K562 (cell line): Measurements from ENCODE around the gene LAMA5. TPM values are rescaled to one million over a fixed set of nuclear protein-coding genes. Genes with fewer than 3 reads are reported as not detected.

Source experiments
- CAMTA2 ChIP-seq: fragments of 250-450 bp; sonication (Bioruptor Pico); conservative IDR thresholded peaks from 2 replicates; pipeline ENCODE4 v1.5.1; 2022
- CCAR2 ChIP-seq: fragments of 200-400 bp; formaldehyde crosslinking; IDR thresholded peaks from 2 replicates; pipeline ENCODE4 v1.6.1; 2017; ENCODE audit warnings: mild to moderate bottlenecking, low read depth, low read length
- DACH1 ChIP-seq: fragments of 450-650 bp; IDR thresholded peaks from 2 replicates; pipeline ENCODE4 v1.6.1; 2018; ENCODE audit not compliant: partially characterized antibody
- ELF1 ChIP-seq: fragments of 200-800 bp; sonication (Bioruptor generic); IDR thresholded peaks from 2 replicates; pipeline ENCODE4 v1.6.1; 2016; ENCODE audit warnings: missing genetic modification characterization, missing compliant biosample characterization
- GATA2 ChIP-seq: sonication (generic); formaldehyde crosslinking; IDR thresholded peaks from 2 replicates; pipeline ENCODE4 v1.4.0; 2020; ENCODE audit warnings: mild to moderate bottlenecking, missing genetic modification reagents
- HNRNPLL ChIP-seq: fragments of 200-400 bp; formaldehyde crosslinking; IDR thresholded peaks from 2 replicates; pipeline ENCODE4 v1.6.1; 2017; ENCODE audit warnings: low read length, low read depth, mild to moderate bottlenecking; ENCODE audit not compliant: poor library complexity, severe bottlenecking
- KDM4B ChIP-seq, 2 experiments: fragments of 450-650 bp in 1 of 2; sonication (generic) in 1 of 2; IDR thresholded peaks; 2 replicates each; pipeline ENCODE4 v1.6.1; 2016 to 2017; ENCODE audit warnings: borderline replicate concordance in 2 of 2, antibody characterized with exemption in 1 of 2, low read depth in 1 of 2, mild to moderate bottlenecking in 1 of 2
- L3MBTL2 ChIP-seq: fragments of 450-650 bp; IDR thresholded peaks from 2 replicates; pipeline ENCODE4 v1.6.1; 2016; ENCODE audit warnings: mild to moderate bottlenecking, moderate library complexity
- NR3C1 ChIP-seq: sonication (generic); formaldehyde crosslinking; IDR thresholded peaks from 2 replicates; pipeline ENCODE4 v1.8.1; 2022; ENCODE audit warnings: missing genetic modification reagents
- PHF8 ChIP-seq: fragments of 200-600 bp; sonication (generic); IDR thresholded peaks from 2 replicates; pipeline ENCODE4 v1.6.1; 2012; ENCODE audit warnings: mixed run types, mild to moderate bottlenecking, inconsistent platforms, low read length, moderate library complexity, borderline replicate concordance
- RBM14 ChIP-seq: fragments of 200-400 bp; formaldehyde crosslinking; IDR thresholded peaks from 2 replicates; pipeline ENCODE4 v1.6.1; 2018; ENCODE audit warnings: low read depth, mild to moderate bottlenecking, low read length, moderate library complexity, borderline replicate concordance; ENCODE audit not compliant: insufficient read depth
- RFX7 ChIP-seq: fragments of 250-450 bp; sonication (Bioruptor Pico); IDR thresholded peaks from 2 replicates; pipeline ENCODE4 v1.5.1; 2021; ENCODE audit warnings: mild to moderate bottlenecking
- RNF2 ChIP-seq: sonication (generic); IDR thresholded peaks from 2 replicates; pipeline ENCODE4 v1.6.1; 2016
- SLC30A9 ChIP-seq: fragments of 250-450 bp; sonication (Bioruptor Pico); IDR thresholded peaks from 2 replicates; pipeline ENCODE4 v1.8.0; 2022; ENCODE audit warnings: mild to moderate bottlenecking, moderate library complexity
- SNRNP70 ChIP-seq: fragments of 200-400 bp; formaldehyde crosslinking; optimal IDR thresholded peaks from 2 replicates; pipeline ENCODE3; 2017; ENCODE audit warnings: low read depth, low read length
- TAF7 ChIP-seq: fragments of 450-650 bp; IDR thresholded peaks from 2 replicates; pipeline ENCODE4 v1.6.1; 2016; ENCODE audit warnings: missing genetic modification characterization, missing compliant biosample characterization
- THRAP3 ChIP-seq: fragments of 450-650 bp; IDR thresholded peaks from 2 replicates; pipeline ENCODE4 v1.6.1; 2016; ENCODE audit warnings: mild to moderate bottlenecking, inconsistent platforms, borderline replicate concordance
- ZKSCAN3 ChIP-seq: fragments of 250-450 bp; sonication (Bioruptor Pico); IDR thresholded peaks from 2 replicates; pipeline ENCODE4 v1.4.0; 2020
- ZNF12 ChIP-seq: sonication (generic); formaldehyde crosslinking; IDR thresholded peaks from 2 replicates; pipeline ENCODE4 v1.4.0; 2020; ENCODE audit warnings: mild to moderate bottlenecking, missing genetic modification reagents
- ZNF232 ChIP-seq: sonication (generic); formaldehyde crosslinking; IDR thresholded peaks from 2 replicates; pipeline ENCODE4 v1.8.0; 2022; ENCODE audit warnings: mild to moderate bottlenecking, missing genetic modification reagents
- ZNF57 ChIP-seq: fragments of 450-650 bp; formaldehyde crosslinking; IDR thresholded peaks from 2 replicates; pipeline ENCODE4 v1.4.0; 2020; ENCODE audit warnings: mild to moderate bottlenecking, moderate library complexity
- ZNF584 ChIP-seq: fragments of 200-800 bp; sonication (Bioruptor generic); IDR thresholded peaks from 2 replicates; pipeline ENCODE4 v1.6.1; 2016; ENCODE audit warnings: low read depth, mild to moderate bottlenecking, missing genetic modification characterization, missing compliant biosample characterization
- polyA plus RNA-seq, 8 experiments: library from polyadenylated mRNA; depleted of rRNA in 4 of 8; stranded (reverse) in 5 of 8; unstranded in 3 of 8; fragments of >200 nt; fragmentation: Nextera tagmentation in 2 of 8; fragmentation: Illumina TruSeq in 1 of 8; extraction: Ambion mirVana in 2 of 8; extraction: Trizol in 1 of 8; gene quantifications; 2 replicates each; pipeline versions ENCODE4 v1.2.1 to v1.2.3, GENCODE V29; 2011 to 2014; ENCODE audit warnings: inconsistent platforms in 1 of 8, missing spikeins in 1 of 8
- total RNA-seq, 7 experiments: library from RNA; depleted of rRNA in 6 of 7; stranded (reverse); fragments of >200 nt in 6 of 7; fragmentation: Illumina TruSeq in 2 of 7; extraction: Trizol in 2 of 7; gene quantifications; 2 replicates each; pipeline versions ENCODE4 v1.2.1 to v1.2.3, GENCODE V29; 2011 to 2021; ENCODE audit warnings: low replicate concordance in 1 of 7
- TF ChIP-seq, protein P1 (sequence below): fragments of 450-650 bp; IDR thresholded peaks from 2 replicates; pipeline ENCODE4 v1.6.1; 2016; ENCODE audit warnings: low read depth, mild to moderate bottlenecking, moderate library complexity
- TF ChIP-seq, protein P2 (sequence below): fragments of 250-450 bp; sonication (Bioruptor Pico); IDR thresholded peaks from 2 replicates; pipeline ENCODE4 v1.8.0; 2022; ENCODE audit warnings: moderate library complexity, mild to moderate bottlenecking, inconsistent platforms
- TF ChIP-seq, protein P3 (sequence below): sonication (generic); formaldehyde crosslinking; IDR thresholded peaks from 2 replicates; pipeline ENCODE4 v1.8.1; 2023; ENCODE audit warnings: mild to moderate bottlenecking, missing genetic modification reagents
- TF ChIP-seq, protein P4 (sequence below), 2 experiments: fragments of 450-650 bp; IDR thresholded peaks; 2 replicates each; pipeline ENCODE4 v1.6.1; 2016

The LAMA5 gene
- total and polyA plus RNA-seq, 9 of the 15 experiments (the other 6 are each of a cell fraction or from before 2014, with no cell fraction given) = 0.31 to 101 (median 7.8) TPM

DNA sequence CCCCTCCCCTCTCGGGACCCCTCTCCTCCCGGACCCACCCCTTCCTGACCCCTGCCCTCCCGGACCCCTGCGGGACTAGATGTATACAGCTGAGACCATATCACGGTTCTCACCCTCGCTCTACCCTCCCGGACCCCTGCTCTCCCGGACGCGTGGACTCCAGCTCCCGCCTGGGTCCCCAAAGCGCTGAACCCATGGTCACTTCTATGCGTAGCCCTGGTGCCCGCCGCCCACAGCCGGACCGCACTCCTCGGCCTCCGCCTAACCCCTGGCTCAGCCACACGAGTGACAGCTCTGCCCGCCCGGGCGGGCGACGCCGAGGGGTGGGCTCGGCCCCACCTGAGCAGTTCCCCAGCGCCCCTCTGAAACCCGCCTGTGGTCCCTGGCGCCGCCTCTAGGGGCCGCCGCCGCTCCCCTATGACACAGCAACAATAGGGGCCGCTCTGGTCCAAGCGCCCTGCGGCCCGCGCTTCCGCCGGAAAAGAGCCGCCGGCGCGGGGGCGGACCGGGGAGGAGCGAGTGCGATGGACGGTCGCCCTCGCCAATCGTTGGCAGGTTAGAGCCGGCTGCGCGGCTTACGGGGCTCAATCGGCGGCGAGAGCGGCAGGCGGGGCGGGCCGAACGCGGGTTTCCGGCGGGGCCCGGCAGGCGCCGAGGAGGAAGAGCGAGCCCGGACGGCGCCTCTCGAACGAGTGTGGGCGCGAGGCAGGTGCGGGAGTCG is 64.6 kb downstream of the LAMA5 start, which contains the start of gene ADRM1 (continued):
- peak; percentile 79; the same call in 1 of the 2 replicates for TF ChIP-seq PHF8
- no peak for TF ChIP-seq SLC30A9 (CRISPR knock-in tag)
- peak; percentile 47 for TF ChIP-seq HNRNPLL
- no peak for TF ChIP-seq ZKSCAN3 (CRISPR knock-in tag)
- no peak for TF ChIP-seq DACH1
- 0 out of 2 replicates have a peak, but pooled peaks have one; percentile 71 for TF ChIP-seq RBM14
- TF ChIP-seq ZNF584 (CRISPR knock-in tag) = no peak
- no peak for TF ChIP-seq ZNF12 (CRISPR knock-in tag)
- TF ChIP-seq THRAP3 = no peak
- no peak for TF ChIP-seq NR3C1 (CRISPR knock-in tag)
- TF ChIP-seq, protein P1, sequence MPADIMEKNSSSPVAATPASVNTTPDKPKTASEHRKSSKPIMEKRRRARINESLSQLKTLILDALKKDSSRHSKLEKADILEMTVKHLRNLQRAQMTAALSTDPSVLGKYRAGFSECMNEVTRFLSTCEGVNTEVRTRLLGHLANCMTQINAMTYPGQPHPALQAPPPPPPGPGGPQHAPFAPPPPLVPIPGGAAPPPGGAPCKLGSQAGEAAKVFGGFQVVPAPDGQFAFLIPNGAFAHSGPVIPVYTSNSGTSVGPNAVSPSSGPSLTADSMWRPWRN = no peak
- no peak for TF ChIP-seq TAF7 (tag)
- no peak for TF ChIP-seq ZNF232
- no peak for TF ChIP-seq KDM4B (IDR thresholded peaks at IDR 0.05; ENCODE audit: borderline replicate concordance in 2 of 2, low read depth in 1 of 2)
- no peak for TF ChIP-seq ZNF57
- peak; percentile 75 for TF ChIP-seq ELF1 (tag)
- TF ChIP-seq, protein P2, sequence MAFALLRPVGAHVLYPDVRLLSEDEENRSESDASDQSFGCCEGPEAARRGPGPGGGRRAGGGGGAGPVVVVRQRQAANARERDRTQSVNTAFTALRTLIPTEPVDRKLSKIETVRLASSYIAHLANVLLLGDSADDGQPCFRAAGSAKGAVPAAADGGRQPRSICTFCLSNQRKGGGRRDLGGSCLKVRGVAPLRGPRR (CRISPR knock-in tag) = no peak
- no peak for TF ChIP-seq SNRNP70
- TF ChIP-seq, protein P3, sequence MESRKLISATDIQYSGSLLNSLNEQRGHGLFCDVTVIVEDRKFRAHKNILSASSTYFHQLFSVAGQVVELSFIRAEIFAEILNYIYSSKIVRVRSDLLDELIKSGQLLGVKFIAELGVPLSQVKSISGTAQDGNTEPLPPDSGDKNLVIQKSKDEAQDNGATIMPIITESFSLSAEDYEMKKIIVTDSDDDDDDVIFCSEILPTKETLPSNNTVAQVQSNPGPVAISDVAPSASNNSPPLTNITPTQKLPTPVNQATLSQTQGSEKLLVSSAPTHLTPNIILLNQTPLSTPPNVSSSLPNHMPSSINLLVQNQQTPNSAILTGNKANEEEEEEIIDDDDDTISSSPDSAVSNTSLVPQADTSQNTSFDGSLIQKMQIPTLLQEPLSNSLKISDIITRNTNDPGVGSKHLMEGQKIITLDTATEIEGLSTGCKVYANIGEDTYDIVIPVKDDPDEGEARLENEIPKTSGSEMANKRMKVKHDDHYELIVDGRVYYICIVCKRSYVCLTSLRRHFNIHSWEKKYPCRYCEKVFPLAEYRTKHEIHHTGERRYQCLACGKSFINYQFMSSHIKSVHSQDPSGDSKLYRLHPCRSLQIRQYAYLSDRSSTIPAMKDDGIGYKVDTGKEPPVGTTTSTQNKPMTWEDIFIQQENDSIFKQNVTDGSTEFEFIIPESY (CRISPR knock-in tag) = peak; percentile 32; the same call in 1 of the 2 replicates
- no peak for TF ChIP-seq CAMTA2 (CRISPR knock-in tag)
- TF ChIP-seq GATA2 = no peak
- TF ChIP-seq RNF2 = no peak; the same call in 1 of the 2 replicates
- no peak for TF ChIP-seq CCAR2
- TF ChIP-seq, protein P4, sequence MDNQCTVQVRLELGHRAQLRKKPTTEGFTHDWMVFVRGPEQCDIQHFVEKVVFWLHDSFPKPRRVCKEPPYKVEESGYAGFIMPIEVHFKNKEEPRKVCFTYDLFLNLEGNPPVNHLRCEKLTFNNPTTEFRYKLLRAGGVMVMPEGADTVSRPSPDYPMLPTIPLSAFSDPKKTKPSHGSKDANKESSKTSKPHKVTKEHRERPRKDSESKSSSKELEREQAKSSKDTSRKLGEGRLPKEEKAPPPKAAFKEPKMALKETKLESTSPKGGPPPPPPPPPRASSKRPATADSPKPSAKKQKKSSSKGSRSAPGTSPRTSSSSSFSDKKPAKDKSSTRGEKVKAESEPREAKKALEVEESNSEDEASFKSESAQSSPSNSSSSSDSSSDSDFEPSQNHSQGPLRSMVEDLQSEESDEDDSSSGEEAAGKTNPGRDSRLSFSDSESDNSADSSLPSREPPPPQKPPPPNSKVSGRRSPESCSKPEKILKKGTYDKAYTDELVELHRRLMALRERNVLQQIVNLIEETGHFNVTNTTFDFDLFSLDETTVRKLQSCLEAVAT (IDR thresholded peaks at IDR 0.05) = no peak
- 0 out of 2 replicates have a peak, but pooled peaks have one; percentile 14 for TF ChIP-seq L3MBTL2
- no peak for TF ChIP-seq RFX7 (CRISPR knock-in tag)
